ENCODE results near the gene CSAD. TPM values are rescaled to one million over a fixed set of nuclear protein-coding genes. Genes with fewer than 3 reads are reported as not detected.
A peak's percentile ranks its signal among the peaks of the same experiment; 100 is the strongest.
"Not testable (repeated sequence)": the region's sequence is repeated elsewhere in the genome, so short reads cannot be mapped to it uniquely, and the experiment has no call there.

CSAD gene
- total RNA-seq, 1 donor from 2014 or later: 44.9 TPM

- TF ChIP-seq POLR2A (IDR thresholded peaks at IDR 0.05) (no peak), POLR2AphosphoS5 (IDR thresholded peaks at IDR 0.05; ENCODE audit: insufficient read depth in 1 of 2, low read depth in 1 of 2) (no peak)
- TF ChIP-seq, protein P1, sequence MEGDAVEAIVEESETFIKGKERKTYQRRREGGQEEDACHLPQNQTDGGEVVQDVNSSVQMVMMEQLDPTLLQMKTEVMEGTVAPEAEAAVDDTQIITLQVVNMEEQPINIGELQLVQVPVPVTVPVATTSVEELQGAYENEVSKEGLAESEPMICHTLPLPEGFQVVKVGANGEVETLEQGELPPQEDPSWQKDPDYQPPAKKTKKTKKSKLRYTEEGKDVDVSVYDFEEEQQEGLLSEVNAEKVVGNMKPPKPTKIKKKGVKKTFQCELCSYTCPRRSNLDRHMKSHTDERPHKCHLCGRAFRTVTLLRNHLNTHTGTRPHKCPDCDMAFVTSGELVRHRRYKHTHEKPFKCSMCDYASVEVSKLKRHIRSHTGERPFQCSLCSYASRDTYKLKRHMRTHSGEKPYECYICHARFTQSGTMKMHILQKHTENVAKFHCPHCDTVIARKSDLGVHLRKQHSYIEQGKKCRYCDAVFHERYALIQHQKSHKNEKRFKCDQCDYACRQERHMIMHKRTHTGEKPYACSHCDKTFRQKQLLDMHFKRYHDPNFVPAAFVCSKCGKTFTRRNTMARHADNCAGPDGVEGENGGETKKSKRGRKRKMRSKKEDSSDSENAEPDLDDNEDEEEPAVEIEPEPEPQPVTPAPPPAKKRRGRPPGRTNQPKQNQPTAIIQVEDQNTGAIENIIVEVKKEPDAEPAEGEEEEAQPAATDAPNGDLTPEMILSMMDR (IDR thresholded peaks at IDR 0.05): no peak
- Histone ChIP-seq H3K4me3 (peak overlapping the region; percentile 64 to 67), H3K27ac (peak overlapping the region; percentile 88), H3K36me3 (peaks cover 0 to 28% of the 10 kb centered on the region in 2 donors), H3K4me1 (peaks cover 44% of the 10 kb centered on the region), H3K27me3 (no peaks in the 10 kb centered on the region), H3K9me3 (no peaks in the 10 kb centered on the region)
- intact Hi-C loops (cut with DNase I): no loop called here
- DNase-seq (ENCODE audit: extremely low spot score in 2 of 2): no peak
Measured at GRCh38 chr12:53179687-53180219, 972 bp downstream of the CSAD start.

GRCh38 chr12:53178803-53179202 lies 1.9 kb downstream of the CSAD start:
- H3K9me3 ChIP-seq; DNase-seq (ENCODE audit: extremely low spot score in 2 of 2); H3K4me3 ChIP-seq; H3K27me3 ChIP-seq; intact Hi-C loops (cut with DNase I); H3K27ac ChIP-seq: not testable (repeated sequence)
- H3K36me3 ChIP-seq: peaks cover 0 to 19% of the 10 kb centered on the region in 2 donors
- peaks cover 35% of the 10 kb centered on the region for H3K4me1 ChIP-seq

- H3K27ac ChIP-seq; H3K9me3 ChIP-seq; H3K4me3 ChIP-seq; H3K27me3 ChIP-seq; intact Hi-C loops (cut with DNase I); H3K36me3 ChIP-seq; DNase-seq (ENCODE audit: extremely low spot score in 2 of 2): not testable (repeated sequence)
- peaks cover 22% of the 10 kb centered on the region for H3K4me1 ChIP-seq
Measured at GRCh38 chr12:53177447-53177846, 3.3 kb downstream of the CSAD start.

- Histone ChIP-seq H3K36me3 (no peaks in the 10 kb centered on the region), H3K27me3 (no peaks in the 10 kb centered on the region), H3K27ac (no peak overlapping the region), H3K9me3 (no peaks in the 10 kb centered on the region), H3K4me3 (no peak overlapping the region), H3K4me1 (peaks cover 16% of the 10 kb centered on the region)
- intact Hi-C loops (cut with DNase I): no loop called here
- DNase-seq (ENCODE audit: extremely low spot score in 2 of 2): no peak
- no peak for TF ChIP-seq POLR2A (IDR thresholded peaks at IDR 0.05)
Measured at GRCh38 chr12:53176750-53177149, 4.0 kb downstream of the CSAD start.

GRCh38 chr12:53174881-53175491 lies 5.7 kb downstream of the CSAD start:
- DNase-seq (ENCODE audit: extremely low spot score in 2 of 2): no peak

DNA sequence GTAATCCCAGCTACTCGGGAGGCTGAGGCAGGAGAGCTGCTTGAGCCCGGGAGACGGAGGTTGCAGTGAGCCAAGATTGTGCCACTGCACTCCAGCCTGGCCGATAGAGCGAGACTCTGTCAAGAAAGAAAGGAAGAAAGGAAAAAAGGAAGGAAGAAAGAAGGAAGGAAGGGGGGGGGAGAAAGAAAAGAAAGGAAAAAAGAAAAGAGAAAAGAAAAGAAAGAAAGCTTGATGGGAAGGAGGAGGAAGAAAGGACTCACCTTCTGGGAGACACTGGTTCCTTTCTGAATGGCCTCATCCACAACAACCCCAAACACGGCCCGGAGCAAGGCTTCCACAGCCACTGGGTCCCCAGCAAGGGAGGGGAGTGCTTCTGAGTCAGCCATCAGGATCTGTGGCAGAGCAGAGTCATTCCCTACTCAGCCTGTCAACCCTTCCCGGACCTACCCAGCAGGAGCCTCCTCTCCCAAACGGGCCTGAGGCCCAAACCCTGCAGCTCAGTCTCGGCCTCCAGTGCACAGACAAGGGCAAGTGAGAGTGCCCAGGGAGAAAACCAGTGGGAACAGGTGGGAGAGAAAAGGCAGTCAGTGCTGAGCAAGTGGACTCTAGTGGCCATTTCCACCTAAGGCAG lies 7.5 kb downstream of the CSAD start:
- no peaks in the 10 kb centered on the region for H3K36me3 ChIP-seq
- TF ChIP-seq POLR2AphosphoS5 (IDR thresholded peaks at IDR 0.05; ENCODE audit: insufficient read depth in 1 of 2, low read depth in 1 of 2) (no peak), POLR2A (IDR thresholded peaks at IDR 0.05) (no peak)
- TF ChIP-seq, protein P1 (IDR thresholded peaks at IDR 0.05): no peak
- no peaks in the 10 kb centered on the region for H3K27me3 ChIP-seq
- peaks cover 6% of the 10 kb centered on the region for H3K4me1 ChIP-seq
- no peak for DNase-seq (ENCODE audit: extremely low spot score in 2 of 2)
- no peak overlapping the region for H3K27ac ChIP-seq
- intact Hi-C loops (cut with DNase I): no loop called here
- no peaks in the 10 kb centered on the region for H3K9me3 ChIP-seq
- H3K4me3 ChIP-seq: no peak overlapping the region

More at GRCh38 chr12:53174881-53175491, 5.7 kb downstream of the CSAD start:
- Histone ChIP-seq H3K4me3 (no peak overlapping the region), H3K4me1 (peaks cover 14% of the 10 kb centered on the region), H3K27ac (no peak overlapping the region), H3K36me3 (no peaks in the 10 kb centered on the region), H3K9me3 (no peaks in the 10 kb centered on the region), H3K27me3 (no peaks in the 10 kb centered on the region)
- intact Hi-C loops (cut with DNase I): no loop called here
- TF ChIP-seq, protein P1 (IDR thresholded peaks at IDR 0.05): no peak
- TF ChIP-seq POLR2AphosphoS5 (IDR thresholded peaks at IDR 0.05; ENCODE audit: insufficient read depth in 1 of 2, low read depth in 1 of 2) (no peak), POLR2A (IDR thresholded peaks at IDR 0.05) (no peak)
